WTC11 (cell line): ENCODE measurements around the gene PIK3C2B. TPM values are rescaled to one million over a fixed set of nuclear protein-coding genes. Genes with fewer than 3 reads are reported as not detected.

Experiments used
- ATAC-seq: fragments of 200-7000 bp; cut with Tn5 transposase; 2 replicates; pipeline ENCODE4 v1.10.0; 2021; ENCODE audit warnings: mild to moderate bottlenecking, moderate library complexity
- CTCF ChIA-PET: fragments of 300-600 bp; sonication (Branson Sonifier 250); formaldehyde crosslinking; loops from one replicate; lab custom pipeline; 2021; ENCODE audit warnings: antibody characterized with exemption; lab: Charles Lee
- POLR2A ChIA-PET: fragments of 350-600 bp; sonication (Branson Sonifier 250); formaldehyde crosslinking; loops from one replicate; lab custom pipeline; 2021; ENCODE audit warnings: antibody characterized with exemption; lab: Charles Lee
- DNase-seq: peaks from one replicate; pipeline ENCODE4 v3.0.0; 2021; ENCODE audit warnings: low spot score
- H3K27ac Mint-ChIP-seq: 2 replicates; pipeline ENCODE4 v1.8.0; 2021; ENCODE audit warnings: mixed read lengths
- H3K27me3 Mint-ChIP-seq: 2 replicates; pipeline ENCODE4 v1.8.0; 2021; ENCODE audit warnings: low read depth, mild to moderate bottlenecking, moderate library complexity, mixed read lengths
- H3K36me3 Mint-ChIP-seq: 2 replicates; pipeline ENCODE4 v1.8.0; 2021; ENCODE audit warnings: mixed read lengths
- H3K4me1 Mint-ChIP-seq: 2 replicates; pipeline ENCODE4 v1.8.0; 2022; ENCODE audit warnings: mixed read lengths
- H3K4me3 Mint-ChIP-seq: 2 replicates; pipeline ENCODE4 v1.8.0; 2021; ENCODE audit warnings: mild to moderate bottlenecking, moderate library complexity, mixed read lengths
- H3K9me3 Mint-ChIP-seq: 2 replicates; pipeline ENCODE4 v1.8.0; 2021; ENCODE audit warnings: mixed read lengths
- ARID4B ChIP-seq: sonication (generic); formaldehyde crosslinking; IDR thresholded peaks from 2 replicates; pipeline ENCODE4 v1.8.0; 2023; ENCODE audit warnings: missing genetic modification reagents, mild to moderate bottlenecking, borderline replicate concordance
- ATF3 ChIP-seq: sonication (generic); formaldehyde crosslinking; conservative IDR thresholded peaks from 2 replicates; pipeline ENCODE4 v1.8.1; 2022; ENCODE audit warnings: mild to moderate bottlenecking, missing genetic modification reagents
- E2F1 ChIP-seq: sonication (generic); formaldehyde crosslinking; IDR thresholded peaks from 2 replicates; pipeline ENCODE4 v1.8.0; 2022; ENCODE audit warnings: mild to moderate bottlenecking, missing genetic modification reagents
- E2F5 ChIP-seq: sonication (generic); formaldehyde crosslinking; IDR thresholded peaks from 2 replicates; pipeline ENCODE4 v1.8.1; 2022; ENCODE audit warnings: mild to moderate bottlenecking, moderate library complexity, missing genetic modification reagents
- ELF4 ChIP-seq: sonication (generic); formaldehyde crosslinking; IDR thresholded peaks from 2 replicates; pipeline ENCODE4 v1.8.1; 2022; ENCODE audit warnings: low read depth, mild to moderate bottlenecking, moderate library complexity, missing genetic modification reagents
- ESRRA ChIP-seq: sonication (generic); formaldehyde crosslinking; IDR thresholded peaks from 2 replicates; pipeline ENCODE4 v1.8.1; 2022; ENCODE audit warnings: mild to moderate bottlenecking, missing genetic modification reagents, borderline replicate concordance
- GTF2I ChIP-seq: fragments of 250-450 bp; sonication (Bioruptor Pico); conservative IDR thresholded peaks from 2 replicates; pipeline ENCODE4 v1.4.0; 2021; ENCODE audit warnings: mild to moderate bottlenecking
- IRF2 ChIP-seq: sonication (generic); formaldehyde crosslinking; IDR thresholded peaks from 2 replicates; pipeline ENCODE4 v1.8.0; 2022; ENCODE audit warnings: low read depth, missing genetic modification reagents, borderline replicate concordance
- KAT7 ChIP-seq: sonication (generic); formaldehyde crosslinking; IDR thresholded peaks from 2 replicates; pipeline ENCODE4 v1.8.1; 2023; ENCODE audit warnings: missing genetic modification reagents, mild to moderate bottlenecking, borderline replicate concordance
- MYBL2 ChIP-seq: sonication (generic); formaldehyde crosslinking; IDR thresholded peaks from 2 replicates; pipeline ENCODE4 v1.8.1; 2023; ENCODE audit warnings: mild to moderate bottlenecking, moderate library complexity, missing genetic modification reagents
- NFE2L1 ChIP-seq: sonication (generic); formaldehyde crosslinking; IDR thresholded peaks from 2 replicates; pipeline ENCODE4 v1.8.1; 2023; ENCODE audit warnings: missing genetic modification reagents
- NR3C1 ChIP-seq: sonication (generic); formaldehyde crosslinking; conservative IDR thresholded peaks from 2 replicates; pipeline ENCODE4 v1.8.1; 2023; ENCODE audit warnings: low read depth, mild to moderate bottlenecking, missing genetic modification reagents
- OVOL2 ChIP-seq: fragments of 250-450 bp; sonication (Bioruptor Pico); IDR thresholded peaks from 2 replicates; pipeline ENCODE4 v1.9.0; 2021; ENCODE audit warnings: mild to moderate bottlenecking, borderline replicate concordance
- PRDM15 ChIP-seq: sonication (generic); formaldehyde crosslinking; IDR thresholded peaks from 2 replicates; pipeline ENCODE4 v1.8.0; 2022; ENCODE audit warnings: missing genetic modification reagents
- PRRX2 ChIP-seq: fragments of 250-450 bp; sonication (Bioruptor Pico); IDR thresholded peaks from 2 replicates; pipeline ENCODE4 v1.8.0; 2021; ENCODE audit warnings: mild to moderate bottlenecking
- SMAD3 ChIP-seq: sonication (generic); formaldehyde crosslinking; IDR thresholded peaks from 2 replicates; pipeline ENCODE4 v1.8.0; 2022; ENCODE audit warnings: missing genetic modification reagents, mild to moderate bottlenecking, borderline replicate concordance
- USF2 ChIP-seq: sonication (generic); formaldehyde crosslinking; IDR thresholded peaks from 2 replicates; pipeline ENCODE4 v1.8.1; 2023; ENCODE audit warnings: mild to moderate bottlenecking, missing genetic modification reagents, moderate library complexity
- ZBTB43 ChIP-seq: sonication (generic); formaldehyde crosslinking; IDR thresholded peaks from 2 replicates; pipeline ENCODE4 v1.8.1; 2023; ENCODE audit warnings: mild to moderate bottlenecking, missing genetic modification reagents
- ZNF138 ChIP-seq: sonication (generic); formaldehyde crosslinking; conservative IDR thresholded peaks from 2 replicates; pipeline ENCODE4 v1.8.1; 2022; ENCODE audit warnings: mild to moderate bottlenecking, moderate library complexity, missing genetic modification reagents
- ZNF263 ChIP-seq: sonication (generic); formaldehyde crosslinking; IDR thresholded peaks from 2 replicates; pipeline ENCODE4 v1.8.1; 2022; ENCODE audit warnings: low read depth, mild to moderate bottlenecking, moderate library complexity, missing genetic modification reagents
- ZNF416 ChIP-seq: fragments of 250-450 bp; sonication (Bioruptor Pico); IDR thresholded peaks from 2 replicates; pipeline ENCODE4 v1.9.0; 2021; ENCODE audit warnings: mild to moderate bottlenecking, inconsistent platforms
- total RNA-seq: library from RNA; stranded (reverse); gene quantifications from 3 replicates; pipeline ENCODE4 v1.2.3, GENCODE V29; 2021

The PIK3C2B gene
- total RNA-seq, 1 experiment from 2014 or later = 27.7 TPM

GRCh38 chr1:204528677-204529076, 34.1 kb upstream of the PIK3C2B start:
- peaks cover 10% of the 10 kb centered on the region for H3K4me1 Mint-ChIP-seq
- DNase-seq (no peak), ATAC-seq (no peak)
- TF ChIP-seq KAT7 (no peak), GTF2I (no peak), PRDM15 (CRISPR knock-in tag) (no peak), ZBTB43 (CRISPR knock-in tag) (no peak), NFE2L1 (CRISPR knock-in tag) (no peak)
- no peaks in the 10 kb centered on the region for H3K27me3 Mint-ChIP-seq
- peaks cover 6% of the 10 kb centered on the region for H3K9me3 Mint-ChIP-seq
- ChIA-PET CTCF (interaction anchor here (0.8 to 1.6 kb wide), 2 partner anchors 12 to 218 kb away, joined by 3 read pairs; no protein-coding TSS in a partner anchor), POLR2A (no interaction called here)
- H3K36me3 Mint-ChIP-seq = peaks cover 74% of the 10 kb centered on the region
- H3K4me3 Mint-ChIP-seq = no peak overlapping the region
- H3K27ac Mint-ChIP-seq = no peak overlapping the region

- H3K36me3 Mint-ChIP-seq = peaks cover 73% of the 10 kb centered on the region
- no peak for ATAC-seq
- ChIA-PET POLR2A (interaction anchor here (0.6 kb wide), 1 partner anchor 134 kb away, joined by 4 read pairs; no protein-coding TSS in a partner anchor), CTCF (interaction anchor here (0.8 to 1.6 kb wide), 2 partner anchors 11 to 219 kb away, joined by 3 read pairs; no protein-coding TSS in a partner anchor)
- H3K9me3 Mint-ChIP-seq = peaks cover 9% of the 10 kb centered on the region
- H3K4me1 Mint-ChIP-seq = peaks cover 12% of the 10 kb centered on the region
- H3K4me3 Mint-ChIP-seq = no peak overlapping the region
- H3K27me3 Mint-ChIP-seq = no peaks in the 10 kb centered on the region
- DNase-seq = no peak
- H3K27ac Mint-ChIP-seq = no peak overlapping the region
- no peak for TF ChIP-seq IRF2 (CRISPR knock-in tag)
- TF ChIP-seq USF2 (CRISPR knock-in tag) = no peak
- TF ChIP-seq PRRX2 (CRISPR knock-in tag) = no peak
- no peak for TF ChIP-seq ARID4B (CRISPR knock-in tag)
- TF ChIP-seq E2F1 (CRISPR knock-in tag) = no peak
- TF ChIP-seq MYBL2 (CRISPR knock-in tag) = no peak
- TF ChIP-seq ESRRA (CRISPR knock-in tag) = no peak
- no peak for TF ChIP-seq E2F5 (CRISPR knock-in tag)
- TF ChIP-seq ELF4 = no peak
- no peak for TF ChIP-seq SMAD3
- TF ChIP-seq OVOL2 (CRISPR knock-in tag) = no peak
- TF ChIP-seq ZNF416 (CRISPR knock-in tag) = no peak
- TF ChIP-seq ZNF138 = no peak
- no peak for TF ChIP-seq NR3C1 (CRISPR knock-in tag)
- TF ChIP-seq ZNF263 (CRISPR knock-in tag) = no peak
- no peak for TF ChIP-seq ATF3 (CRISPR knock-in tag)
These were observed 33.6 kb upstream of the PIK3C2B start for GRCh38 chr1:204528241-204528640.
